ENCODE data around the gene LRRC8E. TPM values are rescaled to one million over a fixed set of nuclear protein-coding genes. Genes with fewer than 3 reads are reported as not detected.

Gene LRRC8E
- polyA plus RNA-seq, 1 donor (not counting 4 experiments of a cell fraction or from before 2014, with no cell fraction given): 13.5 TPM

GRCh38 chr19:7914598-7915045, 26.3 kb downstream of the LRRC8E start, which contains the start of gene TGFBR3L:
TGFBR3L (plus strand) TSS chr19:7914830.
- Histone ChIP-seq H3K4me1 (ENCODE audit: control insufficient read depth, extremely low read depth, insufficient read depth, low read length) (peaks cover 11% of the 10 kb centered on the region), H2AFZ (ENCODE audit: control insufficient read depth, low read length) (no peak within 1 kb of the TSS), H3K27me3 (ENCODE audit: control insufficient read depth, extremely low read depth, insufficient read depth, low read length) (peaks cover 24% of the 10 kb centered on the region), H3K79me2 (ENCODE audit: control insufficient read depth, insufficient read depth, low read length) (no peaks in the 10 kb centered on the region), H4K20me1 (ENCODE audit: control insufficient read depth, extremely low read depth, insufficient read depth, low read length) (no peaks in the 10 kb centered on the region), H3K9me3 (ENCODE audit: control insufficient read depth, low read depth, low read length) (no peaks in the 10 kb centered on the region), H3K9me1 (ENCODE audit: control insufficient read depth, extremely low read depth, insufficient read depth, low read length) (no peaks in the 10 kb centered on the region), H3K27ac (ENCODE audit: control insufficient read depth, insufficient read depth, low read length) (no peak within 1 kb of the TSS), H3K9ac (ENCODE audit: control insufficient read depth, extremely low read depth, insufficient read depth, low read length) (no peak within 1 kb of the TSS), H3K36me3 (ENCODE audit: control insufficient read depth in 2 of 2, extremely low read depth in 1 of 2, insufficient read depth in 2 of 2, low read length in 2 of 2) (peaks cover 7 to 11% of the 10 kb centered on the region in 2 experiments), H3K4me2 (ENCODE audit: control insufficient read depth, extremely low read depth, insufficient read depth, low read depth, low read length) (no peak within 1 kb of the TSS), H3K4me3 (ENCODE audit: control insufficient read depth in 2 of 3, extremely low read depth in 1 of 3, insufficient read depth in 2 of 3, low read depth in 1 of 3, low read length in 3 of 3) (no peak within 1 kb of the TSS)
- no peak for FAIRE-seq
- dilution Hi-C loops (cut with MboI; ENCODE audit: extremely low pct_ligation_motif_present, low sequenced_read_pairs): no loop called here
- TF ChIP-seq EZH2 (IDR thresholded peaks at IDR 0.05; ENCODE audit: low read length) (no peak), CTCF (optimal IDR thresholded peaks at IDR 0.05 in 1 of 3, IDR thresholded peaks at IDR 0.05 in 1 of 3, conservative IDR thresholded peaks at IDR 0.05 in 1 of 3; ENCODE audit: extremely low read depth in 1 of 3, insufficient read depth in 2 of 3, low read length in 3 of 3) (no peak)
- no peak for DNase-seq (ENCODE audit: low read depth, low spot score)

- peaks cover 24% of the 10 kb centered on the region for H3K27me3 ChIP-seq (ENCODE audit: control insufficient read depth, extremely low read depth, insufficient read depth, low read length)
- dilution Hi-C loops (cut with MboI; ENCODE audit: extremely low pct_ligation_motif_present, low sequenced_read_pairs): no loop called here
- peak overlapping the region; percentile 81 for H3K4me2 ChIP-seq (ENCODE audit: control insufficient read depth, extremely low read depth, insufficient read depth, low read depth, low read length)
- H3K9me3 ChIP-seq (ENCODE audit: control insufficient read depth, low read depth, low read length): no peaks in the 10 kb centered on the region
- H3K27ac ChIP-seq (ENCODE audit: control insufficient read depth, insufficient read depth, low read length): no peak overlapping the region
- H3K9ac ChIP-seq (ENCODE audit: control insufficient read depth, extremely low read depth, insufficient read depth, low read length): peak overlapping the region; percentile 40
- DNase-seq (ENCODE audit: low read depth, low spot score) (no peak), FAIRE-seq (no peak)
- TF ChIP-seq CTCF (optimal IDR thresholded peaks at IDR 0.05 in 1 of 3, IDR thresholded peaks at IDR 0.05 in 1 of 3, conservative IDR thresholded peaks at IDR 0.05 in 1 of 3; ENCODE audit: extremely low read depth in 1 of 3, insufficient read depth in 2 of 3, low read length in 3 of 3) (no peak), EZH2 (IDR thresholded peaks at IDR 0.05; ENCODE audit: low read length) (peak; percentile 65)
- H3K79me2 ChIP-seq (ENCODE audit: control insufficient read depth, insufficient read depth, low read length): no peaks in the 10 kb centered on the region
- no peaks in the 10 kb centered on the region for H3K9me1 ChIP-seq (ENCODE audit: control insufficient read depth, extremely low read depth, insufficient read depth, low read length)
- no peaks in the 10 kb centered on the region for H4K20me1 ChIP-seq (ENCODE audit: control insufficient read depth, extremely low read depth, insufficient read depth, low read length)
- H3K36me3 ChIP-seq (ENCODE audit: control insufficient read depth in 2 of 2, extremely low read depth in 1 of 2, insufficient read depth in 2 of 2, low read length in 2 of 2): peaks cover 3 to 5% of the 10 kb centered on the region in 2 experiments
- peak overlapping the region in 1 of 3 experiments; percentile 59 for H3K4me3 ChIP-seq (ENCODE audit: control insufficient read depth in 2 of 3, extremely low read depth in 1 of 3, insufficient read depth in 2 of 3, low read depth in 1 of 3, low read length in 3 of 3)
- peaks cover 15% of the 10 kb centered on the region for H3K4me1 ChIP-seq (ENCODE audit: control insufficient read depth, extremely low read depth, insufficient read depth, low read length)
- no peak overlapping the region for H2AFZ ChIP-seq (ENCODE audit: control insufficient read depth, low read length)
Measured at GRCh38 chr19:7915250-7916102, 27.2 kb downstream of the LRRC8E start.

Measured in keratinocyte (primary cell).